NCI-H1930 (cell line): ENCODE results near the gene RAI1.
"Not testable (repeated sequence)": the region's sequence is repeated elsewhere in the genome, so short reads cannot be mapped to it uniquely, and the experiment has no call there.

Source experiments
- DNase-seq, 2 experiments: peaks; one replicate each; lab custom pipeline; 2025; lab: John Stamatoyannopoulos, UW

The RAI1 gene

DNA sequence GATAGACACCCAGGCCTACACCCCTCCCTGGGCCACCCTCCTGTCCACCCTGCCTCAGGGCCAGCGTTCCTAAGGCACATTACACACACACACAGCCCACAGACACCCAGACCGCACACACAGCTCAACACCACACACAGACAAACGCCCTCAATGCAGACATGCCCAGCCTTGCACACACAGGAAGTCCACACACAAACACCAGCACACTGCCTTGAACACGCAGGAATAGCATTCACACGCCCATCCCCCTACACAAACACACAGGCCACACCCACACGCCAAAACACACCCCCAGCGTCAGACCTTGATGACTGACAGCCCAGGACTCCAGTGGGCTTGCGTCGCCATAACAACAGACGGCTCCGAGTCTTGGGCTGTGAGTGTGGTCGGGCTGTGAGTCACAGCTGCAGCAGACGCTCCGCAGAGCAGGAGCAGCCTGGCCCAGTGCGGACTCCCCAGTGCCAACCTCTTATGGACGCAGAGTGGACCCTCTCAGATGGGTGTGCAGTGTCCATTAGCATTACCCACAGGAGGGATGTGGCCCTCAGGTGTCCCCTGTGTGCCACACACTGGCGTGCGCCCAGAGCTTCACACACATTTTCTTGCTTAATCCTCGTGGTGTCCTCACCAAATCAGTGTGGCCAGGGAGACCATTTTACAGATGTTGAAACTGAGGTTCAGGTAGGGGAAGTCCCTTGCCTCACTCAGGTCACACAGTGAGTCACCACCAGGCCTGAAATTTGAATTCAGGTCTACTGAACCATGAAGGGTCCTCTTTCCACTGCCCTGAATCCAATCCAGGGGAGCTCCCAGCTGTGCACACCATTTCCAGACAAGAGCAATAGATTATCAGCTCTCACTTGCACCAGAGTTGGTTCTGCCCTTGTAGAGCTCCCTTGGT is 17.8 kb upstream of the RAI1 start:
- DNase-seq: no peak

DNA sequence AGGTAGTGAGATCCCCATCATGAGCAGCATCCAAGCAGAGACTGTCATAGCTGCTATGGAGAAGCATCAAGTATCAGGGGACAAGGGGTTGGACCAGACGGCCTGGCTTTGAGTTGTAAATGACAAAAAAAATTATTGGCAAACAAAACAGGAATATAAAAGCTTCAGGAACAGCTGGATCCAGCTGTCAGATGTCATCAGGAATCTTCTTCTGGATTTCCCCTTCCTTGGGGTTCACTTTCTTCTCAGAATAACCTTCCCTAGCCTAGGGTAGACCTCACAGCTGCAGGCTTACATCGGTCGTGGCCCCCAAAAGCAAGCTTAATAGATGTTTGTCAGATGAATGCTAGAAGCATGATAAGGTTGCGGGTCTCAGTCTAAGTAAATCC is 17.2 kb upstream of the RAI1 start:
- DNase-seq: no peak

DNA sequence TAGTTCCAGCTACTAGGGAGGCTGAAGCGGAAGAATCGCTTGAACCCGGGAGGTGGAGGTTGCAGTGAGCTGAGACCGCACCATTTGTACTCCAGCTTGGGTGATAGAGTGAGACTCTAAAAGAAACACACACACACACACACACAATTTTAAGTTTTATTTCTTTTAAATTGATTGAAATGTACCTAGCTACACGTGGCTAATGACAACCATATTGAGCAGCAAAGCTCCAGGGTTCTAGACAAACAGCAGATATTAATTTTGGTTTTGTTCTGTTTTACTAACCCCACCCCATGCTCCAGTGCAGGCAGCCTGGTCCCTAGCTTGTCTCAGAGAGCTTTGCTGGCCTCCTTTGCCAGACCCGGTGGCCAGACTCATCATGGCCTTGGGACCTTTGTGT is 16.0 kb upstream of the RAI1 start:
- DNase-seq: no peak

DNA sequence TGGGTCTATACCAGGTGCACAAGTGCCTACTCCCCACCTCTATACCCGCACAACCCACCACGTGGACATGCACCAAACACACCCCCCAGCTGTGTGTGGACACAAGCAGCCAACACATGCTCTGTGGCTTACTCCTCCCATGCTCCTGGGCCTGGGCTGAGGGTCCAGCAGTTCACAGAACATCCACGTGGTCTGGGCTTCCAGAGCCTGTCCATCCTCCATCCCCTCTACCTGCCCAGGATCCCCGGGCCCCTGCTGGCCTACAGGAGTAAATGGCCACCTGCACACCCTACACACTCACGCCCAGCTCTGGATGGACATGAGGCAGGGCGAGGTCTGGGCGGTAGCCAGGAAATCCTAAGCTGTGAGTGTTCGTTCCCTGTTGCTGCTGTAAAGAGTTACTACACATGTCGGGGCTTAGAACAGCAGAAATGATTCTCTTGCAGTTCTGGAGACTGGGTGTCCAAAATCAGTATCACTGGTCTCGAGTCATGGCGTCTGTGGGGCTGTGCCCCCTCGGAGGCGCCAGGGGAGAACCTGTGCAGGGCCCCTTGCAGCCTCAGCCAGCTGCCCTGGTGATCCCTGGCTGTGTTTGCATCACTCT is 15.0 kb upstream of the RAI1 start:
- DNase-seq: no peak

DNA sequence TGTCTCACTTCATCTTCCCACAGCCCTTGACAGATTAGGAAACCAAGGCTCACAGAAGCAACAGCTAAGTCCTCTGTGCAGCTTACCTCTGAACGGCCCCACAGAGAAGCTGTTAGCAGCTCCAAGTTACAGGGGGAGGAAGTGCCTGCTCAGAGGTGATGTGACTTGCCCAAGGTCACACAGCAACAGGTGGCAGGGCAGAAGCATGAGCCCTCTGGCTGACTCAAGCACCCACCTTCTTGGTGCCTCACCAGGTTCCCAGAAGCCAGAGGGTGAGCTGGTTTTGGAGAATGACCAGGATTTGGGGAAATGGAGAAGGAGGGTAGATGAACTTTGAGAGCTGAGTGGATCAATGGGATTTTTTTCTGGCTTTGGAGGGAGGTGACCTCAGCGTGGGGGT is 14.0 kb upstream of the RAI1 start:
- no peak for DNase-seq

DNA sequence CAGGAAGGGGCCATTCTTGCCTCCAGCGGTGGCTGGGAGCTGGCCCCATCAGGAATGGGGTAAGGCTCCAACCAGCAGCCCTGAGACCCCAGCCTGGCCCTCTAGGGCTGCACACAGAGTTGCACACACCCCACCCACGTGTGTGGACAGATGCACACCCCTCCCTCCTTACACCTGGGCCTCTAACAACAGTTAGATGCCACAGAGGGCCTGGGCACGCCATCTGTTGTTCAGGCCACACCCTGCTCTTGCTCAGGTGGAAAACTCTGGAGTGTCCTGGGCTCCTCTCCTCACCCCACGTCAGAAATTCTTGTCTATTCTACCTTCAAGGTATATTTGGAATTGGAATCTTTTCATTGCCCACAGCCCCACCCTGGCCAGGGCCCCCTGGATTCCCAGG is 13.3 kb upstream of the RAI1 start:
- DNase-seq: no peak

DNA sequence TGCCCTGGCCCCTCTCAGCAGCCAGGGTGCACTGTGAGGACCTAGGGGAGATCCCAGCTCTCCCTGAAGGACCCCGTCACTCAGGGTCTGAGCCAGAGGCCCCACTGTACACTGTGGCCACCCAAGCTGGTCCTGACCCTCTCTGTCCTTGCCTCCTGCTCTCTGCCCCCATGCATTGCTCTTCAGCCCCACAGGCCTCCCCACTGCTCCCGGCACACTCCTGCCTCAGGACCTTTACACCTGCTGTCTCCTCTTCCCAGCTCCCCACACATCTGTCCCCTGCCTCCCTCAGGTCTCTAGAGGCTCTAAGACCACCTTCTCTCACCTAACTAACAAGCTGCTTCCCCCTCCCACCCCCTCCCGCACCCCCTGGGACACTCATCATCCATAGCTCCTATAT is 12.9 kb upstream of the RAI1 start:
- no peak for DNase-seq

DNA sequence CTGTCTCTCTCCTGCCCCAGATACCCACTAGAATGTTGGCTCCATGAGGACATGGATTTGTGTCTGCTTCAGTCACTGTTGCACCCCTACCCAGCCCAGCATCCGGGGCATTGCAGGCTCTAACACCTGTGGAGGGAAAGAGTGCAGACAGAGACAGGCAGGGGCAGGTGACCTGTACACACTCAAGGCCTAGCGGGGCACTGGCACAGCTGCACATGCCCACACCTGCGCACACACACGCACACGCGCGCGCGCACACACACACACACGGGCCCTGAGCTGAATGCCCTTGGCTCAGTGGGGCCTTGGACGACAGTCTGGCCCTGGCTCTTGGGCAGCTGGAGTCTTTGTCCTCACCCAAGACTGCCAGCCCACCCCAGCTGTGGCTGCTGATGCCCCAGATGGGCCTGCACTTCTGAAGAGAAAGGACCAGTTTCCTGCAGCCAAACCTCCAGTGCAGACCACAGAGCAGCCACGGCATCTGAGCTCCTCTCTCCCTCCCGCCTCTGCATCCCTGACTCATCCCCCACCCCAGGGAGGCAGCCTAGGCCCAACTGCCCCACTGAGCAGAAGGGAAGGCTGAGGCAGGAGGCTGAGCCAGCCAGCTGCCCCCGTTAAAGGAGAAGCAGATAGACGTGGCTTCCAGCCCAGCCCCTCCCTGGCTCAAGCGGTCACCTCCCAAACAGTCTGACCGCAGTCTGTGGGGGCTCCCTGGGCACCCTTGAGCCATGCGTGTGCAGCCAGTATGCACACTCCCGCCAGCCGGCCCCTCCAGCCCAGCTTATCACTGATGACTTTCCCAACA is 12.3 kb upstream of the RAI1 start:
- DNase-seq: no peak

DNA sequence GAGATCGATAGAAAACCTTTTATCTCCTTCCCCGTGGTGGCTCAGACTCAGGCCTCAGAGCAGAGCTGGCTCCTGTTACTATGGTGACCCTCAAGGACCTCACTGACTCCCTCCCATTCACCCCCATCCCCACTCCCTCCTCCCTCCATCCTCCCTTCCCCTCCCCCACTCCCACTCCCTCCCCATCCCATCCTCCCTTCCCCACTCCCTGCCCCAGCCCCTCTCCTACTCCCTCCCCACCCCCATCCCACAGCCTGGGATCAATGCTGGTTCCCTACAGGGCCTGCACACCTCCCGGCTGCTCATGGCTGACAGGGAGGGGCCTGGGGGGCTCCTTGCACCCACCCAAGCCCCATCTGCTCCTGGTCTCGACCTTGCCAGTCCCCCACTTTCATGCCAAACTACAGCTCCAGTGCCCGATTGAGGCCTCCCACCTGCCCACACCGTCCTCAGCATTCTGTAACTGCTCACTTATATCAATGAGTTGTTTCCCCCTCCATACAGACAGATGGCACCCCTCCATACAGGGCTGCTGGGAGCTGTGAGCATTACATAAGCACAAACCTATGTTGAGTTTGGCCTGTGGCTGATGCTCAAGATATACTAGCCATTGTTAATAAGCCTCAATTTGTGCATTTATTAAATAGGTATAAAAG is 11.6 kb upstream of the RAI1 start:
- DNase-seq: no peak

DNA sequence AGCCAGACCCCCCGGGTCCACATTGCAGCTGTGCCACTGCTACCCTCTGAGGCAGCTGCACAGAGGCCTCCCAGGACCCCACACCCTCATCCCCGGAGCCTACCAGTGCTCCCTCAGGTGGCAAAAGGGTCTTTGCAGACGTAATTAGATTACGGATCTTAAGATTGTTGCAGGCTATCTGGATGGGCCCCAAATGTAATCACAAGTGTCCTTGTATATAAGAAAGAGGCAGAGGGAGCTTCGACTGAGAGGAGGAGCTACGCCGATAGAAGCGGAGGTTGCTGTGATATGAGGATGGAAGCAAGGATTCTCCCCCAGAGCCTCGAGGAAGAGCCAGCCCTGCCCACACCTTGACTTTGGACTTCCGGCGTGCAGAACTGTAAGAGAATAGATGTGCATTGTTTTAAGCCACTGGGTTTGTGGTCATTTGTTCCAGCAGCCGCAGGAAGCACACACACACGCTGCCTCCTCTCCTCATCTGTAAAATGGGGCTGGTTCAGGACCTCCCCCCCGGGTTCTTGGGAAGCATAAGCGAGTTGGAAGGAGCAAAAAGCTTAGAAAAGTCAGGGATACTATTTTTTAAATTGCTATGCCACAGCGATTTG is 10.5 kb upstream of the RAI1 start:
- no peak for DNase-seq

DNA sequence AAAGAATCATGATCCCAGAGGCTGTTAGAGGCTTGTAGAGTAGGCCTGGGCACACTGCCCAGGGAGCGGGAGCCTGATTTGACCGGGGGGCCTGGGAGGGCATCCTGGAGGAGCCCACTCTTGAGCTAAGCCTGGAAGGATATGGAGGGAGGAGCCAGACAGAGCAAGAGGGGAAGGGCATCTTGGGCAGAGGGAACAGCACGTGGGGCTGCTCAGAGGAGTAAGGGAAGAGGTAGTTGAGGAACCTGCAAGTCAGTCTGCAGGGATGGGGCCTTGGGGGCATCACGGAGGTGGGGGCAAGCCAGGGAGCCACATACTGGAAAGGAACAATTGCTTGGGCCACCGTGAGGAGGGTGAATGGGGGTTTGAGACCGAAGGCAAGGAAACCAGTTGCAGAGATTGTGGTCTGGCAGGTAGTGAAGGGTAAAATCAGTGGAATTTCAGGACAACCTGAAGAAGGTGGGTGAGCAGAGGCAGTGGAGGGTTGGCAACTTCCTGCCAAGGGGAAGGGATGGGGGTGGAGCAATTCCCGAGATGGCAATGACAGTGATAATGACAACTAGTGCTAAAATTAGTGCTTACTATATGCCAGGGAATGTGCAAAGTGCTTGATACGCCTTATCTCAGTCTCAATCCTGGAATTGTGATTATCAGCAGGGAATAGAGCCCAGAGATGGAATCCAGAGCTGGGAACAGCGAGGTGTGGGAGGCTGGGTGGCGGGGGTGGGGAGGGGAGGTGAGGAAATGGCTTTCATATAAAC is 9.7 kb upstream of the RAI1 start:
- no peak for DNase-seq

DNA sequence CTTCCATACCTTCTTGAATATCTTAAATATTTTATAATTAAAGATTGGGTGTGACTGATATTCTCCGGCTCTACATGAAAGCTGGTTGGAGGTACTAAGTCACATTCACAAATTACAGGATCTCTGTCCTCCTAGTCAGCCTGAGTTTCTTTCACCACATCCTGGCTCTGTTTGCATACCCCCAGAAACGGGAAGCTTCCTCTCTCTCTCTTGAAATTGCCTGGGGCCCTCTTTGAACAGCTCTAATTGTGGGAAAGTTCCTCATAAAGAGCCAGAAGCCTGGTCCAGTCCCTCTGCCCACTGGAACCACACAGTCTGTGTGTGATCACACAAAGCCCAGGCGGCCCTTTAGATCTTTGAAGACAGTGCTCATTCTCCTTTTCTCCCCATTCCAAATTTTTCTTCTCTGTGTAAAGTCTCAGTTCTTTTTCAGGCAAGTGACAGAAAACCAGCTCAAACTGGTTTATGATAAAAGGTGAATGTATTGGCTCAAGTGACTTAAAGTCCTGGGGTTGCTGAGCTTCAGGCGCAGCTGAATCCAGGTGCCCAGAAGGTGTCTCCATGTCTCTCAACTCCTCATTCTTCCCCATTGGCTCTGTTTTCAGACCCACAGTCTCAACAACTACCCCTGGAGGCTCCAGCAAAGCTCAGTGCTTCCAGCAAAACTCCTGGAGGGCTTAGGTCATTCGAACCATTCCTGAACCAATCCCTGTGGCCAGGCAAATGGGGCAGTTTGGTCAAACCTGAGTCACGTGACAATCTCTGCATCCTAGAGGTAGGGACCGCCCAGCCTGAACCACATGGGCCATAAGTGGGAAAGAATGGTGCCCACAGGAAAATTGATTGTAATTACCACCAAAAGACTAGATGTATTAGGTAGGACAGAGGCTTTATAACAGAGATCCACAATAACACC is 8.5 kb upstream of the RAI1 start:
- DNase-seq: no peak

DNA sequence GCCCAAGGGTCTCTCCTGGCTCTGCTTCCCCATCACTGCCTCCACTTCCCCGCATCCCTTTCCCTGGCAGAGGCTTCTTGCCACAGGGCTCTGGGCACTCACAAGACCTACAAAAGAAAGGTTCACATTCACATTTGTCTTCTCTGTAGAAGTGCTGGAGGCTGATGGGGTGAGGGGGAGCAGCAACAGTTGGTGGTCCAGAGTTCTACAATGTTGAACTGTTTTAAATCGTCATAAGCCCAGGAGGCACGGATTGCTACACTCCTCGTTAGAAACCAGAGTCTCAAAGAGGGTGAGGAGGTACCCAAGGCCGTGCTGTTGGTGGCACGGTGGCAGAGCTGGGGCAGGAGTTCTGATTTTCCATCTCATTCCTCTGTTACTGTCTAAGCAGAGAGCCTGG is 5.8 kb upstream of the RAI1 start:
- no peak for DNase-seq

DNA sequence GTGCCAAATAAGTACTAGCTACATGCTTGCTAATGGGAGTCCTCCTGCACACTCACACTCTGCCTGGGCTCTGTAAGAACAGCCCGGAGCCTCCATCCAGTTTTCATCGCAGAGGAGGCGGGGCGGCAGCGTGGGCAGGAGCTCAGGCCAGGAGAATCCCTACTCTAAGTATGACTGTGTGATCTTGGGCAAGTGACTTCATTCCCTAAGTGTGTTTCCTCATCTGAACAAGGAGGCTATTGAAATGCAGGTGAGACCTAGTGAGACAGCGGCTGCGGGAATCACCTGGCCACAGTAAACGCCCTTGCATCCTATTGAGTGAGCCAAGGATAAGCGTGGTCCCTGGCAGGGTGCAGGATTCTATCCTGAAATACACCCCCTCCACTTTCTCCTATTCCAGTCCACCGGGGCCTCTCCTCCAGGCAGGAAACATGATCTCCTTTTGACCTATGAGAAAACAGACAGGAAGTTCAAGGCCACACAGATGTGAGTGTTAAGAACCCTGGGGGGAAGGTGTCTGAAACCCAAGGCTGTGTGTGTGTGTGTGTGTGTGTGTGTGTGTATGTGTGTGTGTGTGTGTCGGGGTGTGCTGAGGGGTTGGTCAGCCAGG is 5.2 kb upstream of the RAI1 start:
- no peak for DNase-seq

DNA sequence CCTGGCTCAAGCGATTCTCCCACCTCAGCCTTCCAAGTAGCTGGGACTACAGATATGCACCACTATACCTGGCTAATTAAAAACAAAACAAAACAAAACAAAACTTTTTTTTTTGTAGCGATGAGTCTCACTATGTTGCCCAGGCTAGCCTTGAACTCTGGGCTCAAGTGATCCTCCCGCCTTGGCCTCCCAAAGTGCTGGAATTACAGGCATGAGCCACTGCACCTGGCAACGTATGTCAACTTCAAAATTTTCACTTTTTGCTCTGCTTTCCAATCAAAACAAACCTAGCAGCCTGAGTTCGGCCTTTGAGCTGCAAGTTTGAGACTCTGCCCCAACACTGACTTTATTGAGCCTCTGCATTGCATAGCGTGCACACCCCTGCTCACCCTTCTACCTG is 4.5 kb upstream of the RAI1 start:
- no peak for DNase-seq

DNA sequence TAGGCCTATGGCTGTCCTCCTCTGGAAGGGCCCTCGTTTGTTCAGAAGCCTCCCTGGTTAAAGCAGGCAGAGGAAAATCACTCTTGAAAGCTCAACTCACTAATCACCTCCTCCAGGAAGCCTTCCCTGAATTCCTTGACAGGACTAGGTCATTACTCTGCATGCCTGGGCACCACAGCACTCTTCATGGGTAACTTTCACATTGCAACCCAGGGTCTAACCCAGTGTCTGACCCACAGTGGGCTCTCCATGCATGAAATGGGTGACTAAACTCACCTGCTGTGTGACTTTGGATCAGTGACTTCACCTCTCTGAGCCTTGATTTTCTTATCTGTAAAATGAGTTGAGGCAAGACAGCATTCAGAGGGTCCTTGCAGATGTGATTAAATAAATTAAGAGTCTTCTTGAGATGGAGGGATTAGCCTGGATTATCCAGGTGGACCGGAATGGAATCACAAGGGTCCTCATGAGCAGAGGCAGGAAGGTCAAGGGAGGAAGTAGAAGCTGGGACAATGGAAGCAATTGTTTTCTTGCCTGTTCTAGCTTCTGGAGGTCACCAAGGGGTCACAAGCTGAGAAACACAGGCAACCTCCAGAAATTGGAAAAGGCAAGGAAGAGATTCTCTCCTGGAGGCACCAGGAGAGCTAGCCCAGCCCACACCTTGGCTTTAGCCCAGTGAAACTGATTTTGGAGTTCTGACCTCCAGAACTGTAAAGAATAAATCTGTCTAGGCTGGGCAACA is 3.8 kb upstream of the RAI1 start:
- no peak for DNase-seq

DNA sequence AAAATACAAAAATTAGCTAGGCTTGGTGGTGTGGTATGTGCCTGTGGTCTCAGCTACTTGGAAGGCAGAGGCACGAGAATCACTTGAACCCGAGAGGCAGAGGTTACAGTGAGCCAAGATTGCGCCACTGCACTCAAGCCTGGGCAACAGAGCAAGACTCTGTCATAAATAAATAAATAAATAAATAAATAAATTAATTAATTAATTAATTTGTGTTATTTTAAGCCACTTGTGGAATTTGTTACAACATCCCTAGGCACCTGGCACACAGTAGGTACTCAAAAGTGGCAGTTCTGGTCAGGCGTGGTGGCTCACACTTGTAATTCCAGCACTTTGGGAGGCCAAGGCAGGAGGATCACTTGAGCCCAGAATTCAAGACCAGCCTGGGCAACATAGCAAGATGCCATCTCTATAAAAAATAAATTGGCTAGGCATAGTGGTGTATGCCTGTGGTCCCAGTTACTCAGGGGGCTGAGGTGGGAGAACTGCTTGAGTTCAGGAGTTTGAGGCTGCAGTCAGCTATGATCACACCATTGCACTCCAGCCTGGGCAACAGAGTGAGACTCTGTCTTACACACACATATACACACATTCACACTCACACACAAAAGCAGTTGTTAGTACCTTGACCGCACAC is 3.1 kb upstream of the RAI1 start:
- not testable (repeated sequence) for DNase-seq

DNA sequence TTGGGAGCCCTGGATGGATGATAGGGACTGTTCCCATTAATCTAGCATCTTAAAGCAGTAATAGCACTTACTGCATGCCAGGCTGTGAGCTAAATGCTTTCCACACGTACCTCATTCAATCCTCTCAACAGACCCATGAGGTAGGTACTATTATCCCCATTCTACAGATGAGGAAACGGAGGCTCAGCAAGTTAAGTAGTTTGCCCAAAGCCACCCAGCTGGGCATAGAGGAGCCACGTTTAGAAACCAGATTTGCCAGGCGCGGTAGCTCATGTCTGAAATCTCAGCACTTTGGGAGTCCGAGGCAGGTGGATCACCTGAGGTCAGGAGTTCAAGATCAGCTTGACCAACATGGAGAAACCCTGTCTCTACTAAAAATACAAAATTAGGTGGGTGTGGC is 2.0 kb upstream of the RAI1 start:
- no peak for DNase-seq

DNA sequence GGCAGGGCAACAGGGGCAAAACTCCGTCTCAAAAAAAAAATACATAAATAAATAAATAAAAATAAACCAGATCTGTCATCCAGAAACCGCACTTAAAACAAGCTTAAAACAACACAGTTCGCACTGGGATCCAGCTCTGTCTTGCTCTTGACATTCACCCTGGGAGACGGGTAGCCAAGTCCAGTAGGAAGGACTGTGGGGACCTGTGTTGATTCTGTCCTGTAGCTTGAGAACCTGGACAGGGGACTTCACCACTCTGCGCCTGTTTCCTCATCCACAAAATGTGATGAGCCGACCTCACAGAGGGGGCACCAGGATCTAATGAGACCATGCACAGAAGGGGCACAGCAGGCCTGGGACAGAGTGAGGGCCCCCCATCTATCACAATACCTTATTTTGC is 1.5 kb upstream of the RAI1 start:
- DNase-seq: no peak
